HG03575 (cell line): ENCODE measurements around the gene AMER1.
"Not testable (repeated sequence)": the region's sequence is repeated elsewhere in the genome, so short reads cannot be mapped to it uniquely, and the experiment has no call there.

Experiments
- ATAC-seq: cut with Tn5 transposase; IDR thresholded peaks from one replicate; pipeline ENCODE4 v1.9.1; 2021; ENCODE audit not compliant: unreplicated experiment, insufficient number of reproducible peaks, low FRiP score; ENCODE audit errors: extremely low read depth

AMER1 gene

GRCh38 chrX:64205441-64205734, at the start of gene AMER1:
TSS of gene AMER1 (minus strand) at chrX:64205708. CDS start at chrX:64193286, 12,422 bp downstream.
- ATAC-seq = no peak

- ATAC-seq = no peak
Measured at GRCh38 chrX:64230123-64230970, 24.8 kb upstream of the AMER1 start, which contains the start of gene ASB12. TSS of gene ASB12 (minus strand) at chrX:64230607. CDS start at chrX:64225650, 4,957 bp downstream.

- ATAC-seq = no peak
Measured at GRCh38 chrX:64229154-64229553, 23.6 kb upstream of the AMER1 start.

GRCh38 chrX:64218023-64218422, 12.5 kb upstream of the AMER1 start:
- no peak for ATAC-seq

GRCh38 chrX:64213989-64214388, 8.5 kb upstream of the AMER1 start:
- ATAC-seq = not testable (repeated sequence)

- ATAC-seq = no peak
Measured at GRCh38 chrX:64206556-64207162, 1.2 kb upstream of the AMER1 start.

GRCh38 chrX:64205735-64206501, 410 bp upstream of the AMER1 start:
- ATAC-seq = peak; percentile 87

- ATAC-seq = no peak
Measured at GRCh38 chrX:64204701-64205440, 637 bp downstream of the AMER1 start.

- no peak for ATAC-seq
Measured at GRCh38 chrX:64204252-64204651, 1.3 kb downstream of the AMER1 start.

- ATAC-seq = no peak
Measured at GRCh38 chrX:64202808-64203325, 2.6 kb downstream of the AMER1 start.

- no peak for ATAC-seq
Measured at GRCh38 chrX:64198036-64198435, 7.5 kb downstream of the AMER1 start.

GRCh38 chrX:64196606-64197005, 8.9 kb downstream of the AMER1 start:
- ATAC-seq = no peak

- no peak for ATAC-seq
Measured at GRCh38 chrX:64195862-64196261, 9.6 kb downstream of the AMER1 start.

- no peak for ATAC-seq
Measured at GRCh38 chrX:64192673-64193072, 12.8 kb downstream of the AMER1 start.

- ATAC-seq = no peak
Measured at GRCh38 chrX:64192040-64192439, 13.5 kb downstream of the AMER1 start.

- no peak for ATAC-seq
Measured at GRCh38 chrX:64191281-64192010, 14.1 kb downstream of the AMER1 start.

- no peak for ATAC-seq
Measured at GRCh38 chrX:64190136-64190740, 15.3 kb downstream of the AMER1 start.

GRCh38 chrX:64188901-64189300, 16.6 kb downstream of the AMER1 start:
- no peak for ATAC-seq
